Inflammatory macrophage treated with lipopolysaccharide for 4 hours (primary cell): ENCODE results near the gene LHFPL2.

ENCODE experiments used
- DNase-seq: peaks from one replicate; pipeline ENCODE4 v3.0.0-alpha.2; 2020

LHFPL2 gene

DNA sequence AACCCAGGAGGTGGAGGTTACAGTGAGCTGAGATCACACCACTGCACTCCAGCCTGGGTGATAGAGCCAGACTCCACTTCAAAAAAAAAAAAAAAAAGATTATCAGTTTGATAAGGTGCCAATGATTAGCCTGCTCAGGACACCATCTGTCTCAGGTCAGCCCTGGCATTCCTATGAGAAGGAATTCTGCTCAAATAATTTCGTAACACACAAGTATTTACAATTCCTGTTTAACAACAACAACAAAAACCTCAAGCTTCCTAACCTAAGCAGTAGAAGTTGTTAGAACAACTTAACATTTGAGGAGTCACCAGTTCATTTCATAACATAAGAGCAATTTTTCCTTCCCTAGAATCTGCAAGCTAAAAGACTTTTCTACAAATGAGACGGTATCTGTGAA is 85.0 kb downstream of the LHFPL2 start:
- no peak for DNase-seq

DNA sequence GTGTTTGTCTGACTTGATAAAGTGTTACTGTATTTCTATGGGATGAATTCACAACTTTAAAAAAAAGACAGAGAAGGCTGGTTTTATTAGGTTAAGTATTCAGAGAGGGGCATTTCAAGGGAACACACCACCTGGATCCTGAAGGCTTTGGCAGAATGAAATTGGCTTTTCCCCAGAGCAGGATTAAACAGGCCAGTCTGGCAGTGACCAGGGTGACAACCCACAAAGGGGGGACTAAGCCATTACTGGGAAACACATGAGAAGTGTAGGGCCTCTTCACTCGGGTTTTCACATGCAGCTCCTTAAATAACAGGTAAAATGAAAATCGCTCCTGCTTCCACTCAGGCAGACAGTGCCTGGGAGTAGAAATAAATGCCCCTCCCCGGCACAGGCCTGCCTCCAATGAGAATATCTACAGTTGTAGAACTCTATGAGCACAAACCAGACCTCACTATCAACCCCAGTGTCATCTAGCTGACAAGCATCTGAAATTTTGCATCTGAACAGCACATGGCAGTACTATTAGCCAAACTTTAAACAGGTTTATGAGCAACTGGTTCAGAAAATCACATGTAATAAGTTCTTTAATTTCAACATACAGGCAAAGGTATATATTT is 85.8 kb downstream of the LHFPL2 start:
- DNase-seq, result no peak

DNA sequence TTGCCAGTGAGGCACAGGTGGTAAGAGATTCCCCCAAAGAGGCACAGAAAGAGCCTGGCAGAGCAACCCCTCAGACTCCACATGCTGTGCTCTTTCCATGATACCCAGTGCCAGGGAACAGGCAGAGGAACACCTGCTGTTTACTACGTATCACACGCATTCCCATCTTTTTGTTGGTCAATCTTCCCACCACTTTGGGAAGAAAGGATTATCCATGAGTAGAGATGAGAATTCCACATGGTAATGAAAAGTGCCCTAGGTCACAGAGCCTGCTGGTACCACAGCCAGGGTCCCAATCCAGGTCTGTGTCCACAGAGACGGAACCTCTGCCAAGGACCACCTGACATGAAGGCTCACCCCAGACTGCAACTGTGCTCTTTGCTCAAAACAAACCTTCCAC is 86.6 kb downstream of the LHFPL2 start:
- no peak for DNase-seq

DNA sequence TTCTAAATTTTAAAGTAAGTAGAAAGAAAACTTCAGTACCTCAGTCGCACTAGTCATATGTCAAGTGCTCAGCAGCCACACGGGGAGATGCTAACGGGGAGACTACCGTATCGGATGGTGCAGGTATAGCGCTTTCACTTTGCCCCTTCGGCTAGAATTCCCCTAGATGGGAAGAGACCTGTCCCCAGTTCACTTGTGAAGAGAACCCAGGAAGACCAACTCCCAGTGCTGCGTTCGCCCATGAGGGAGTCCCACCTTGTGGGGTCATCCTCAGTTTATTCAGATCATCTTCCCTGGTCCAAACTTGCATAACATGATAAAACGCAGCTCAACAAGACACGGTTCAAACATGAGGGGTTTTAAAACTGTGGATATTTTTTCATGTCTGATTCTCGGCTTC is 87.3 kb downstream of the LHFPL2 start:
- no peak for DNase-seq

DNA sequence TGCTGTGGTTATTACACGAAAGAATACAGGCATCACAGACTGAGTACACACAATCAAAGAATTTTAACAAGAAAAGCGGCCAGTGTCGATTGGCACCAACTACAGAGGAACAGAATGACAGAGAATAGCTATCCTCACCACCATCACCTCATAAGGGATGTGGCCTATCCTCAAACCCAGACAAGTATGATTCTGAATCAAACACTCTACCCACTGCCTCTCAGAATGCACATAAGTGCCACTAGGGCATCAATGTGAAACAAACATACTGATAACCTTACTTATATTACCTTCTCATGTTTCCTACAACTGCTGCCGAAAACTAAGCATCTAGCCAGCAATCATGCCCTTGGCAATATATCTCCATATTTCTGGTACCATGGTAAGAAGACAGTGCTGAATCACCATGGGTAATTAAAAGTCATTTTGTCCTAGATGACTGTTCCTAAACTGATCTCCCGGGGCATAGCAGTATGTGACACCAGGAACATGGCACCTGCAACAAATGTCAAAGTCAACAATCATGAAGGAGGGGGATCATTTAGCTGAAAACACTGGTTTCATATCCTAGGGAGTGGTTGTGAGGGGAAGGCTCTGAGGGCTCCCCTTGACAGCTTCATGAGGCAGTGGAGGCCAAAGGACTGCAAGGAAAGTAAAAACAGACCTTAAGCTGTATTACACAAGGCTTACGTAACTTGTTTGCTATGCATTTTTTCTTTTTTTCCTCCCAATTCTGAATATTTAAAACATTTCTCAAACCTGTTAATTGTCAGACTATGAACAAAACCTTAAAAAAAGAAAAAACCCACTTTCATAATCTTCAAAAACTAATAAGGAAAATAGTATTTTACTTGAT is 88.3 kb downstream of the LHFPL2 start:
- no peak for DNase-seq

DNA sequence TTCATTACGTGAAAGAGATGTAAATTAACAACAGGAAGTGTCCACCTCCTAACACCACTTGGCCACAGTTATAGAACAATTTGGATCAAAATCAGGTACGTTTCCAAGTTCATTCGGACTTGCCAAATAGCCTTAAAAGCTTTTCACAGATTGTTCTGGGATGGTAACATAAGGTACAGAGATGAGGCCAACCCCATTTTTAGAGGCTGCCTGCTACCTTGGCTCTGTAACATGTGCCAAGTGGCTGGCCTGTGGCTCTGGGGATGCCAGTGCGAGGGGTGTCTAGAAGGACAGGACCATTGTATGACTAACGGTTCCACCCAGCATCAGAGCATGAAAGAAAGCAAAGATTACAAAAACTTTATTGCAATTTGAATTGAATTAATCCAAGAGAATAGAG is 91.0 kb downstream of the LHFPL2 start:
- no peak for DNase-seq

DNA sequence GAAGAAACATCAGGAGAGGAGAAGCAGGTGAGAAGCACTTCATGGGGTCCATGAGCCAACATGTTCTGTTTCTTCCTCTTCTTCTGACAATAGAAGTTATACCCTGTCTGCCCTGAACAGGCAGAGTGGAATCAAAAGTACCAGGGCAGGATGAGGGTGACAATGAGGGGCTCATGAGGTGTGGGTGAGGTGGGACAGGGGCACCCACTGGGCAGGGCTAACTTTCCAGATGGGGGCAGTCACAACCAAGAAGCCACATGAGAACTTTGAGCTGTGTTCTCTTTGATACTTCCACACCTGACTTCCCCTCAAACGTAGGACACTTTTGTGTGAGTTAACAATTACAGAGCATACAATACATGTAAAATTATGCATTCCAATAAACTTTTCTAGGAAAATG is 92.7 kb downstream of the LHFPL2 start:
- no peak for DNase-seq

DNA sequence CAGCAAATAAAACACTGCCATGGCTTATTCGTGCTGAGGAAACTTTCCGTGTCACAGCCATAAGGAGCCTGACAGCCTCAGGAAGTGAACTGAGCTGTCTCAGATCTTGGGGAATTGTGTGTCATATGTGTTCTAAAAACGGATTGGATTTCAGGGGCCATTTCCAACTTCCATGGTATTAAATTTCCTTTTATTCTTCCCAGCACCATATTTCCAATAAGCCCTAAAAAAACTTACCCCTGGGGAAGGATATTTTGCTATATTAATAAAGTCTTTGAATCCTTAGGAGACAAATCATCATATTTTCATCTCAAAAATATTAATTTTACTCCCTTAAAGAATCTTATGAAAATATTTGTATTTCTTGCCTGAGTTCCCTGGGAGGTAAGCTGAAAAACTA is 93.9 kb downstream of the LHFPL2 start:
- no peak for DNase-seq

DNA sequence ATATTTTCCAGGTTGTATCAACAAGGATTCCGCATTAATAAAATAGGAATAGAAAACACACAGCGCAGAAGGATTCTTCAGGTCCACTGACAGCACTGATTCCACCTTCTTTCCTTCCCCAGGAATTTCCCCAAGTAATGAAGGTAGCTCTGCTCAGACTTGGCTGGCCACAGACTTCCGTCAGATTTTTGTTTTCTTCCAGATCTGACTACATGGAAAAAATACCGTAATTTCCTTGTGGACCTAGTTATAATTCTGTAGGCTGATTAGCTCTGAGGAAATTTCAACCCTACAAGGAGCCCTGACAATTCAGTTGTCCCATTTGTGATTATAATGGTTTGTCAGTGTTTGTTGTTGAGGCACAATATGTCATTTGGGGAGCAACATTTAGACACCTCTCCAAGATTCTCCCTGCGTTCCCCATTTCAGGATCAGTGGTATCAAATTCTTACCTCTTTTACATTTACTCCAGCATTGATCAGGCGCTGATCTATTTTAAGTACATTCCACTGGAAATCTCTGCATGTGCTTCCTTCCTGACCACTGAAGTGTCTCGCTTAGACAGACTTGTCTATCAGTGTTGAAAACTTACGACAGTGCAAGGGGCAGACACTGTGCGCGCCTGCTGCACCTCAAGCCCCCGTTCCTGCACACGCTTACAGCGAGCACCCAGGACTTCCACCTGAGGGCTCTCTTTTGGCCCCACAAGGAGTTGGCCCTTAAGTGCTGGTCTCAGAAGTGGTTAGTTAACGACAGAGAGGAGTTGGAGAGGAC is 94.8 kb downstream of the LHFPL2 start:
- DNase-seq, result no peak

DNA sequence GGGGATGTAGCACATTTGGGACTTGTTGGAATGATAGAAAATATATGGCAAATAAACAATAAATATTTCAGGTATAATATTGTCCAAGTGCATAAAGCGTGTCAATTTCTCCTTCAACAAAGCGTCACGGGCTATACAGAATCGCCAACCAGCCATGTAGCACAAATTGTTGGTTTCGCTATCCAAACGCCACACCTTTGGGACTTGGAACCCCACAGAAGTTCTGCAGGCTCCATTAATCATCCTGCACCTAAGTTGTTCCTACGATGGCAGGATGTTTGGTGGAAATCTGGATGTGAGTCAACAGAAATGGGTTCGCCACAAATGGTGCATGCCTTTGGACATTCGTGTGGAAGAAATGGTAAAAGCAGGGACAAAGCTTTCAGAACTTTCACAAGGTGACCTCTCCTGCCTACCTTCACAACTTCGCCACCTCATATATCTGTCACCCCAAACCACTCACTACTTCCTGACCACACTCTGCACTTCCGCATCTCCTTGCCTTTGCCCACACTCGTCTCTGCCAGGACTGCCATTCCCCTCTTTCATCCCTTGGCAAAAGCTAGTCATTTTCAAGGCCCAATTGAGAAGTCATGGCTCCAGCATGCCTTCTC is 95.7 kb downstream of the LHFPL2 start:
- no peak for DNase-seq

DNA sequence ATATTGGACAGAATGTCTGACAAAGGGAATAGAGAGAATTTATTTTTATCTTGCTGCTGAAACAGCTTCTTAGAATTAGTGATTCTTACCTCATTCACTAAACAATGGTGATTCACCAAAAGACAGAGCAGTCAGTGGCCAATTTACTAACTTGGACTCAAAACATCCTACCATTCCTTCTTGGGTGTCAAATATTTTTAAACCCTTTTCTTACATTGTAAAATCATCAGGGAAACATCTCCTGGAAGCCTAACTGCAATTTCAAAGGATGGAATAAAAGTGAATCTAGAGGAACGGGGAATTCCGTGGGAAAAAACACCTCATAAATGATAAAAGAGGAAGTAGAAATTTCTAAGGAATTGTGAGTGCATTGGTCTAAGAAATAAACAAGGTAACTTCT is 97.7 kb downstream of the LHFPL2 start:
- peak; percentile 52 for DNase-seq

DNA sequence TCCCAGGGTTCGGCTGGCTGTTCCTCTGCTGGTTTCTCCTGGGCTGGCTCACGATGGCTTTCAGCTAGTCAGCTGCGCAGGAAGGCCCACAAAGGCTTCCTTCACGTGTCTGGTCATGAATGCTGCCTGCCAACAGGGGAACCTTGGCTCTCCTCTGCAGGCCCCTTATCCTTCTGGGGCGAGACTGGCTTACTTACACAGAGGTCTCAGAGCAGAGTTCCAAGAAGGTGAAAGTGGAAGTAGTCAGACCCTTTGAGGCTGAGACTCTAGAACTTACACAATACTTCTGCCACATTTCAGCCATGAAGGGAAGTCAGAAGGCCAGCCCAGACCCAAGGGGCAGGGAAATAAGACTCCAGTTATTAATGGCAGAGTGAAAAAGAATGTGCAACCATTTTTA is 99.5 kb downstream of the LHFPL2 start:
- DNase-seq, result peak; percentile 96

DNA sequence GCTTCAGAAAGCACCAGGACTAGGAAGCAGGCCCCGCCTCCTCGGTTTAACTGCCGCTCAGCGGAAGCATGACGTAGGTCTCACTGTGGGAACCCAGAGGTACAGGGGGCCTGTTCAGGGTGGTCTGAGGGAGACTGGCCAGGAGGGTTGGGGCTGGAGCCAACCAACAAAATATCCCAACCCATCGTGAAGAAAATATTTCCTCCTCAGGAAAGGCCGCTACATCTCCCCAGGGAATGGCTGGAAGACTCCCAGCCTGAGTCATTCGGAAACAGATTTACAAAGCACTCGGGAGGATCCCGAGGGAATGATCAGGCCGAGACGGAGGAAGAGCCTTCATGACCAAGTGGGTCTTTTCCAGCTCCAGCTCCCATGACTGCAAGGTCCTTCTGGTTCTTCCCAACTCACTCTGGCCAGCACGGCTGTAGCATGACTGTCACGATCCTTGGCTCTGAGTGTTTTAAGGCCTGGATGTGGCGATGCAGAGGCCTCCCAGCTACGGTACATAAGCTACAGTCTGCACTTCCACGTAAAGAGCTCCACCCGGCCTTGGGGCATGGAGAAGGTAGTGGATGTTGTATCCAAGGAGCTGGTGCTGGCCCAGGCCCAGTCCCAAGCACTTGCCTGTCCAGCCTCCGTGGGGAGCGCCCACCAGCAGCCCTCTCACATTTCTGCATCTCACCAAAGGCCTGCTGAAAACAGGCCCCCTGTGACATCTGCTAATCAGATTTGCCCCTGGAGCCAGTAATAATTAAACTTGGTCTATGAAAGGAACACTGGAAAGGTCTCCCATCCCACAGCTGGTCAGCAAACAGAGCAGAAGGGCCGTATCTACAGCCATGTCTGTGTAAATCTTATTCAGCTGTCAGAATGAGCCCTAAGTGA is 100.6 kb downstream of the LHFPL2 start:
- DNase-seq, result no peak

DNA sequence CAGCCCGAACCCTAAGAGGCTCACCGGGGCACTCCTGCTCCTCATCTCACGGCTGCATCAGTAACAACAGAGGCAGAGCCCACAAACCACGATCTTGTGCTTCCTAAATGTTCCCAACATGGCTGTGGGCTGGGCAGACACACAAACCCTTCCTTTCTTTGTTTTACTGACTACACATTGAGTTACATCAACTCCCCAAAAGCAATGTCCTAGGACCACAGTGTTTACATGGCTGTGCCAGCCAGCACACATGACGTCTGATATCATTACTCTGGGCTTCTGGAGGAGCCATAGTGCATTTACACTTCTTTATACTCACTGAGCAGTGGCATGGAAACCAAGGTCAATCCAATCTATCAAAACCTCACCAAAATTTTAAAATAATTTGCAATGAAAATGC is 101.4 kb downstream of the LHFPL2 start:
- no peak for DNase-seq

DNA sequence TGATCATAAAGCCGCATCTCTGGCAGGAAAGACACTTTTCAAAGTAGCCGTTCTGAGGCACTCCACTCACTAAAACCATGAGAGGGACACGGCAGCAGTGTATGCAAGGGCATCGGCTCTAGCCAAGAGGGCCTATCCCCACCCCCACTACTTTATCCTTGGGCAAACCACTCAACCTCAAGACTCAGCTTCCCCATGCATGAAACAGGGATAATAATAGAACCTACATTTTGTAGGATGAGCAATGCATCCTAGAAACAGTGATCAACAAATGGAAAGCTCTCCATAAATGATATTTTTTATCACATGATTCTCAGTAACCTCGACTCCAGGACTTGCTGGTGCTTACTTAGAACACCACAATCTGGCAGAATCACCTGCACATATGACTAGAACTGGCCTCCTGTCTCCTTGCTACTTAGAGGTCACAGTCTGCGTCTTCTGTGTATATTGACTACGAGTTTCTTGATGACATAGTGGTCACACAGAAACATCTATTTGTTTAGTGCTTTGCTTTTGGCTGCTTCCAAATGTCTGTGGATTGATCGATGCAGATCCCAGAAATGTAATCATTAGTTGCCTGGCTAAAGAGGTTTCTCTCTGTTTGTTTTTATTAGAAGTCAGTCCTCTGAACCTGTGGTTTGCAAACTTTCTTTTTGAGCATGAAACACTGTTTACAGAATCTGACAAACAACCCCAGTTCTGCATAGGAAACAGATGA is 102.1 kb downstream of the LHFPL2 start:
- DNase-seq, result no peak

DNA sequence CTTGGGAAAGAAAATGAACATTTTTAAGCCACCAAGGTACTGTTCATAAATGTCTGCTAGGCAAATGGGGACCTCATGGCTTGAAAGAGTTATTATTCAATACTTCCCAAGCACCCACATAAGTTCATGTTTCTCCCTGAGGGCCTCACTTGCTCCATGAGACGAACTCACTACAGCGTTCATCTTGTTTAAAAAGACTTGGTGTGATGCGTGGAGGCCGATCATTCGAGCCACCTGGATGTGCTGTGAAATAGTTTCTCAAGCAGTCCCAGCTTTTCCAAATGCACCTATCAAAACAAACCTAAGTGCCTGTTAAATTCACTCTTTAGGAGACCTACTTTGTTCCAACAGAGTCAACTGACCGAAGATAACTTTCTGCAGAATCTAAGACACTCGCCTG is 103.2 kb downstream of the LHFPL2 start:
- DNase-seq, result no peak

DNA sequence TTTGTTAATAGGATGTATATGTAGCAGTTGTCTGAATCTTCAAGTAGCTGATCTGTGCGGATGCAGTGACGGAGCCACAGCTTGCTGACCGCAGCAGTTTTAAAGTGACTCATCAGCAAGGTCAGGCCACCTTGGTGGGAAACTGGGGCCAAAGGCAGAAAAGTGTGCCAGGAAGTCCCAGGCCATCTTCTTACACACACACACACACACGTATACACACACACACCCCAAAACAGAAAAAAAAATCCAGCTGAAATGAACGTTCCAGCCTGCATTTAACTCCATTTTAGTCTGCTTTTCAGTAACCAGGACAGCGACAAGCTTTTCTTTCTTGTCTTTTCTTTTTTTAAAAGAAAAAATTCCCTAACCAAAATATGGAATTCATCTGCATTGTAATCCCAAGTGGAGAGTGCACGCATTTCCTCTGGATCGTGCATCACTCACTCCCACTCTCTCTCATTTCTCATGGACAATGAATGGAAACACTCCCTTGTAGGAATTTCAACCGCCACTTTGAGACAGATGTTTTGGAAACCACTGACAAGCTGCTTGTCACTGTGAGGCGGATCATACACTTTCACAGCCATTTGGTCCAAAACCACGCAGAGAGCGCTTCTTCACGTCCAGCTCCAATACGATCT is 103.9 kb downstream of the LHFPL2 start:
- DNase-seq, result no peak

DNA sequence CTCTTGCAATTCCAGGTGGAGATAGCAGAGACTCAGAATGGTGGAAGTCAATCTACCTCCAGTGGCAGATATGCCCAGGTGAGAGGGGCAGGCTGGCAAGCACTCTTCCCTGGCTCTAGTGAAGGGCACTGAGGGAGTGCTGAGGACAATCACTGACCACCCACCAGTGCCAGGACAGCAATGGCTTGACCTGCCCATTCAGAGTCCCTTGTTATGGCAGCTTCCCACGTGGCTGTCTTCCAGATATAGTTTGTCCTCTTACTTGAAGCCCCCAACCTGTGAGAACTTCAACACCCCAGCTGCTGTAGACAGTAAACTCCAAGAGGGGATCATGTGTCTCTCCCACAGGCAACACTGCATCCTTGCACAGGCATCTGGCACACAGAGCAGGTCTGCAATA is 104.7 kb downstream of the LHFPL2 start:
- DNase-seq, result no peak

DNA sequence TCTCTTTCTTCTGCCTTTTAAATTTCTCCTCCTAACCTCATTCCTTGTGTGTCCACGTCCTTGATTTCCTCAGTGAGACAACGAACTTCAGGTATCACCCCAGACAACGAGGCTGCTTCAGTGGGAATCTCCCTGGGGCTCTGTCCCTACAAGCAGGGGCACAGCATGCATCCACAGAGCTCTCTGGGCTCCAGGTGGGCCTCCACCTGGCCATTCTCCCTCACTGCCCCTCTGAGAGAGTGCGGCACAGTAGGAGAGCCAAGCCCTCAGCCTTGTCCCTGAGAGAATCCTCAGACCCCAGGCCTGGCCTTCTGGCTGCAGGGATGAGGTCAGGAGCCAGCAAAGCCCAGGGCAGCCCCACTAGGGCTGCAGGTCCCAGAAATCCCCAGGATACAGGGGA is 105.3 kb downstream of the LHFPL2 start:
- DNase-seq, result no peak

DNA sequence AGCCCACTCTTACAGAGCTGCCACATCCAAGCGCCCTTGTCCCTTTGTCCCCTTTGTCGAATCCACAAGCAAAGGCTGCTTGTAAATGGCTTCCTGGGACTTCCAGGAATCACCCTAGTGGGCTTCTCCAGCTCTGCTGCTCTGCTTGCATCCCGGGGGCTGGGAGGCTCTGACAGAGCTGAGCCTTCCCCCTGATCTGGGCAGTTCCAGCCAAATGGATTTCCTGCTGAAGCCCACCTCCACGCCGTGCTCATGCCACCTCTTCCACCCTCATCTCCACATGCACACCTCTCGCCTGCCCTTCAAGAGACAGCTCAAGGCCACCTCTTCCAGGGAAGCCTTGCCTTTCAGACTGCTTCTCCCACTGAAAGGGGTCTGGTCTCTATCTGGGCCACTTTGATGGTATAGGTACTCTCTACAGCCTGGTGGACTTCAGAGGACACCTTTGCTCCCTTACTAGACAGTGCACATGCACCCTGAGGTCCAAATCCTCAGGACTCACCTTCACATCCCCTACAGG is 106.2 kb downstream of the LHFPL2 start:
- DNase-seq, result no peak

DNA sequence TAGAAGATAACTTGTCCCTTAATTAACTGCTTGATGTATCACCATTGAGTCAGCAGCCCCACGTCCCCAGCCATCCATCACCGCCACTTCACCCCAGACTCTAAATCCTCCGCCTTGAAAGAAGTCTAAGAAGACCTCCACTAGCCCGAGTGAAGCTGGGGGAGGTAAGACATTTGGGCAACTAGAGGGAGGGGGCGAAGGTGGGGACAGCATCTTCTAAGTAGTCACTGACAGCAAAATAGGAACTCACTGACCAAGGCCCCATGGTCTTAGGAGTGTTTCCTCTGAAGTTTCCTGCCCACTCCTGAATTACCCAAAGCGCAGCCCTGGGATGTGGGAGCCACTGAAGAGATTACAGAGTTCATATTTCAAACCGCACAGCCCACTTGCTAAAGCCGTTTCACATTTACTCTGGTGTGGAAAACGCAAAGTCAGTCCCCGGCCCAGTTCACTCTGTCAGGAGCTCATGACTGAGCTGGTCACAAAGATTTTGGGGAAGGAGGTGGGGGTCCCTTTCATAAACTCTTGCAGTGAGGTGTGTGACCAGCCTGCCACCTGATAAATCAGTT is 107.4 kb downstream of the LHFPL2 start:
- DNase-seq, result peak; percentile 88
